Immature natural killer cell (primary cell): ENCODE data around the gene MOGAT2. TPM values are rescaled to one million over a fixed set of nuclear protein-coding genes. Genes with fewer than 3 reads are reported as not detected.

Source experiments
- DNase-seq, 3 donors: peaks; one replicate each; pipeline ENCODE4 v3.0.0; 2022; ENCODE audit warnings: mixed read lengths in 1 of 3
- H3K27ac Mint-ChIP-seq, 6 donors: one replicate each; pipeline ENCODE4 v1.8.0; 2020; ENCODE audit warnings: mixed read lengths in 6 of 6, mild to moderate bottlenecking in 5 of 6, inconsistent platforms in 4 of 6, moderate library complexity in 3 of 6
- H3K27me3 Mint-ChIP-seq, 3 donors: one replicate each; pipeline ENCODE4 v1.8.0; 2020 to 2021; ENCODE audit warnings: low read depth in 3 of 3, mild to moderate bottlenecking in 3 of 3, mixed read lengths in 3 of 3, moderate library complexity in 3 of 3, inconsistent platforms in 1 of 3
- H3K36me3 Mint-ChIP-seq, 3 donors: one replicate each; pipeline ENCODE4 v1.8.0; 2020; ENCODE audit warnings: mixed read lengths in 3 of 3, inconsistent platforms in 2 of 3, mild to moderate bottlenecking in 2 of 3
- H3K4me1 Mint-ChIP-seq, 2 donors: one replicate each; pipeline ENCODE4 v1.8.0; 2020; ENCODE audit warnings: inconsistent platforms in 2 of 2, mild to moderate bottlenecking in 2 of 2, mixed read lengths in 2 of 2, moderate library complexity in 1 of 2
- H3K4me3 Mint-ChIP-seq, 5 donors: one replicate each; pipeline ENCODE4 v1.8.0; 2020; ENCODE audit warnings: mild to moderate bottlenecking in 5 of 5, mixed read lengths in 5 of 5, inconsistent platforms in 3 of 5, moderate library complexity in 3 of 5
- H3K9me3 Mint-ChIP-seq, 6 donors: one replicate each; pipeline ENCODE4 v1.8.0; 2020; ENCODE audit warnings: mild to moderate bottlenecking in 6 of 6, mixed read lengths in 6 of 6, inconsistent platforms in 4 of 6, moderate library complexity in 3 of 6
- polyA plus RNA-seq, 3 donors: library from polyadenylated mRNA; unstranded; fragments of 300-500 nt; fragmentation: Illumina TruSeq; gene quantifications; one replicate each; pipeline ENCODE4 v1.2.3, GENCODE V29; 2021

The MOGAT2 gene
- polyA plus RNA-seq, 3 donors from 2014 or later, result not detected

GRCh38 chr11:75757651-75758050 is 40.0 kb downstream of the MOGAT2 start:
- H3K9me3 Mint-ChIP-seq, result peaks cover 0 to 5% (median 0%) of the 10 kb centered on the region in 6 donors
- no peaks in the 10 kb centered on the region for H3K36me3 Mint-ChIP-seq
- H3K4me3 Mint-ChIP-seq, result no peak overlapping the region
- H3K4me1 Mint-ChIP-seq, result no peaks in the 10 kb centered on the region
- no peak overlapping the region for H3K27ac Mint-ChIP-seq
- peaks cover 2 to 5% (median 2%) of the 10 kb centered on the region in 3 donors for H3K27me3 Mint-ChIP-seq
- no peak for DNase-seq

DNA sequence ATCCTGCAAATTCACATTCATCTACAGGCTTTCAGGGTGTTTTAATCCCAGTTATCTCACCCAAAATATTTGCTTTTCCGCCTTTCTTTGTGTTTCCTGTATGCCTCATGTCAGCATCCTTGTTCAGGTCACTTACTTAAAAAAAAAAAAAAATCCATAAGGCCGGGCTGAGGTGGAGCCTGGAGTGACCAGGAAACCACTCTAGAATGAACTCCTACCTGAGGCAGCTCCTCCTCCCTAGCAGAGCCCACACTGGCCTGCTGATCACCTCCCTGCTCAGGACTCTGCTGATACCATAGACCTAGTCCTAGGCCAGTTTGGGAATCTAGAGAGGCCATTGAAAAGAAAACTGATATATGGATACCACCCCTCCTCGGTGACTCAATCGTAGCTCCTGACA is 42.2 kb downstream of the MOGAT2 start:
- H3K36me3 Mint-ChIP-seq, result no peaks in the 10 kb centered on the region
- peaks cover 2 to 6% (median 5%) of the 10 kb centered on the region in 3 donors for H3K27me3 Mint-ChIP-seq
- H3K4me3 Mint-ChIP-seq, result no peak overlapping the region
- no peaks in the 10 kb centered on the region for H3K4me1 Mint-ChIP-seq
- H3K27ac Mint-ChIP-seq, result no peak overlapping the region
- H3K9me3 Mint-ChIP-seq, result peaks cover 0 to 5% (median 0%) of the 10 kb centered on the region in 6 donors
- DNase-seq, result no peak

DNA sequence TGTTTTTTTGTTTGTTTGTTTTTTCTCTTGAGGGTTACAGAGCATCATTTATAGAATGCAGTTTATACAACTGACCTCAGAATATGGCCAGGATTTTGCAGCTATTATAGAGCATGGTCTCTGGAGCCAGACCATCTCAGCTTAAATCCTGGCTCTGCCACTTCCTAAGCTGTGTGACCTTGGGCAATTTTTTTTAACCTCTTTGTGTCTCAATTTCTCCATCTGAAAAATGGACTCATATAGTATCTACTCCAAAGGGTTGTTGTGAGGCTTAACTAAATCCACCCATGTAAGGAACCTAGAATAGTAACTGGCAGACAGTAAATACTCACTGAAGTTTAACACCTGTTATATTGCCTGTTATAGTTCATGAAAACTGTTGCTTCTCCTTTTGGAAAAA is 42.6 kb downstream of the MOGAT2 start:
- H3K9me3 Mint-ChIP-seq, result peaks cover 0 to 4% (median 0%) of the 10 kb centered on the region in 6 donors
- no peak for DNase-seq
- peaks cover 2 to 6% (median 5%) of the 10 kb centered on the region in 3 donors for H3K27me3 Mint-ChIP-seq
- no peaks in the 10 kb centered on the region for H3K36me3 Mint-ChIP-seq
- no peaks in the 10 kb centered on the region for H3K4me1 Mint-ChIP-seq
- no peak overlapping the region for H3K4me3 Mint-ChIP-seq
- H3K27ac Mint-ChIP-seq, result no peak overlapping the region

DNA sequence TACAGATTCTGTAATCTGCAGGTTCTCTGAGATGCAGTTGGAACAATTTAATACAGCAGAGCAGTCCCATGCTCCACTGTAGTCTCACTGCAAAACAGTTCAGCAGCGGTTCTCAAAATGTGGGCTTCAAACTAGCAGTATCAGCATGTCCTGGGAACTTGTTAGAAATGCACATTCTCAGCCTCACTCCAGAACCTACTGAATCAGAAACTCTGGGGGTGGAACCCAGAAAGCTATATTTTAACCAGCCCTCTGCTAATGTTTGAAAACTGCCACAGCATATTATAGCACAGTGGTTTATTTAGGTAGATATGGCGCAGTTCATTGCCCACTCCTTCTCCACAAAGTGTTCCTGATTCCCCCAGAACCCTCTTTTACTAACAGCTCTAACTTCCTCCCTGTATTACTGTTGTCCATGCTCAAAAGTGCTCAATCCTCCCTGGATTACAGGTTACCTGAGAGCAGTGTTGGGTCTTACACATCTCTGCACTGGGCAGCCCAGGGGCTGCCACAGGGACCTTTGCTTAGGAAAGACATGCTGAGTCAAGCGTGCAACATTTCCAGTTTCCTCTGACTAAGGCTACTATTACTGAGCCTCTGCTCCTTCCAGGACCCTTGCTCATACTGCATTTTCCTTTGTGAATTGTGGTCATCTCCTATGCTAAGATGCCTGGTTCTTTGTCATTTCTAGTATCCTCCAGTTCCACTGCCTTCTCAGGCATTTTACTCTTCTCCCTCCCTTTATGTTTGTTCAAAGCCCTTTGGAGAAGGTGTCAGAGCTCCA is 43.3 kb downstream of the MOGAT2 start:
- Mint-ChIP-seq H3K4me3 (no peak overlapping the region), H3K36me3 (no peaks in the 10 kb centered on the region), H3K9me3 (peaks cover 0 to 2% (median 0%) of the 10 kb centered on the region in 6 donors), H3K27ac (no peak overlapping the region), H3K4me1 (no peaks in the 10 kb centered on the region), H3K27me3 (peaks cover 2 to 6% (median 3%) of the 10 kb centered on the region in 3 donors)
- no peak for DNase-seq

- DNase-seq, result no peak
- H3K27ac Mint-ChIP-seq, result no peak overlapping the region
- H3K4me3 Mint-ChIP-seq, result no peak overlapping the region
- H3K36me3 Mint-ChIP-seq, result no peaks in the 10 kb centered on the region
- peaks cover 0 to 2% (median 0%) of the 10 kb centered on the region in 6 donors for H3K9me3 Mint-ChIP-seq
- peaks cover 0 to under 1% of the 10 kb centered on the region in 2 donors for H3K4me1 Mint-ChIP-seq
- H3K27me3 Mint-ChIP-seq, result peaks cover 0 to 7% (median 1%) of the 10 kb centered on the region in 3 donors
Measured at GRCh38 chr11:75762158-75762557, 44.5 kb downstream of the MOGAT2 start.

DNA sequence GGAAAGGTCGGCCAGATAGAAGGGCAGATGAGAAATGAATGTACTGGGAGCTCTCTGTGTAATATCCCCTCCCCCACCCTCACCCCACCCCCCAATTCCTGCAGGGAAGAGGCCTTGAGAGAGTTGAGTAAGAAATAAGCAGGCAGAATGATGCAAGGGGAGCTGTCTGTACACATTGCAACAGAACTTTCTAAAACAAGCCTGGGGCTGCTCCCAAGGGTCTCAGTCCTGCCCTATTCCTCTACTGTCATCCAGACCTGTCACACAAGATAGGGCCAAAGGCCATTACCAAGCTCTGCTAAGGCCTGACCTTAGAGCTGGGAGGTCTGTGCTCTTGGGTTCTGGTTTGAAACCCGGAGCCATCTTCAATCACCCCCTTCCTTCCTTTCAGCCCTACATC is 45.2 kb downstream of the MOGAT2 start:
- Mint-ChIP-seq H3K27ac (no peak overlapping the region), H3K27me3 (peaks cover 3 to 9% (median 6%) of the 10 kb centered on the region in 3 donors), H3K9me3 (no peaks in the 10 kb centered on the region), H3K36me3 (no peaks in the 10 kb centered on the region), H3K4me1 (peaks cover 0 to 5% of the 10 kb centered on the region in 2 donors), H3K4me3 (no peak overlapping the region)
- no peak for DNase-seq

GRCh38 chr11:75763846-75764245 is 46.2 kb downstream of the MOGAT2 start:
- Mint-ChIP-seq H3K4me1 (peaks cover 0 to 8% of the 10 kb centered on the region in 2 donors), H3K4me3 (no peak overlapping the region), H3K9me3 (no peaks in the 10 kb centered on the region), H3K27ac (no peak overlapping the region), H3K27me3 (peaks cover 3 to 13% (median 8%) of the 10 kb centered on the region in 3 donors), H3K36me3 (no peaks in the 10 kb centered on the region)
- no peak for DNase-seq

DNA sequence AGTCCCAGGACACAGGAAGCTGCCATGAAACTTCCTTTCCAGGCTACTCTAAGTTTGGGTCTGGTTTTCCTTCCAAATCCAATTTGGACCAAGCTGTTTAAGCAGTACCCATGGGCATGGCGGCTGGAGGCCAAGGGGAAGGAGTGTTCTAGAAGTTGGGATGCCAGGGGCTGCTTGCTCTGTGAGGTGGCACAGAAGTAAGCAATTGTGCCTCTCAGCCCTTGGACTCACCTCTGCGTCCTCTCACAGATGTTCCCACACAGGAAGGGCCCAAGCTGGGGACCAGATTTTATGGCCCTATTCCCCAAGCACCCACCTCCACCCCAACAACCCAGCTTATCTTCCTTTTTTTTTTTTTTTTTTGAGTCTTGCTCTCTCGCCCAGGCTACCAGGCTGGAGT is 47.5 kb downstream of the MOGAT2 start:
- no peak overlapping the region for H3K27ac Mint-ChIP-seq
- no peaks in the 10 kb centered on the region for H3K36me3 Mint-ChIP-seq
- no peak overlapping the region for H3K4me3 Mint-ChIP-seq

GRCh38 chr11:75766443-75767227 is 49.0 kb downstream of the MOGAT2 start:
- Mint-ChIP-seq H3K4me3 (no peak overlapping the region), H3K9me3 (no peaks in the 10 kb centered on the region), H3K27ac (peak overlapping the region in 1 of 6 donors; percentile 35), H3K36me3 (no peaks in the 10 kb centered on the region), H3K27me3 (peaks cover 8 to 16% (median 10%) of the 10 kb centered on the region in 3 donors), H3K4me1 (peaks cover 0 to 10% of the 10 kb centered on the region in 2 donors)
- DNase-seq, result no peak

More for the DNA sequence above, 47.5 kb downstream of the MOGAT2 start:
- Mint-ChIP-seq H3K27me3 (peaks cover 7 to 16% (median 8%) of the 10 kb centered on the region in 3 donors), H3K9me3 (no peaks in the 10 kb centered on the region), H3K4me1 (peaks cover 0 to 10% of the 10 kb centered on the region in 2 donors)
- DNase-seq, result no peak

DNA sequence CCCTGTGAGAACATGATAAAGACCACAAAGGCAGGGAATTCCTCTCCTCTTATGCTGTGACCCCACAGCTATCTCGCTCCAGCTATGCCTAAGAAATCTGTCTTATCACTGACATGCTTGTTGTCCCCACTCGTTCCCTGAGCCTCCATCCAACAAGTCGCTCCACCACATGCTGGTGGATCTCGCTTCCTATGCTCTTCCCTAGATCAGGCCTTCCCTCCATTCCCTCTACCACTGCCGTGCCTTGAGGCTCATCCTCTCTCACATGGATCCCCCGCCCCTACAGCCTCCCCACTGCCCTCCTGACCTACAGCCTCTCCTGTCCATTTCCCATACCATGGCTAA is 49.6 kb downstream of the MOGAT2 start:
- Mint-ChIP-seq H3K9me3 (no peaks in the 10 kb centered on the region), H3K27ac (peak overlapping the region in 3 of 6 donors; percentile 33 to 37 (median 35)), H3K36me3 (no peaks in the 10 kb centered on the region), H3K4me1 (peaks cover 0 to 10% of the 10 kb centered on the region in 2 donors), H3K27me3 (peaks cover 8 to 16% (median 10%) of the 10 kb centered on the region in 3 donors), H3K4me3 (peak overlapping the region in 2 of 5 donors; percentile 27 to 34)
- DNase-seq, result no peak

GRCh38 chr11:75767793-75768111 is 50.1 kb downstream of the MOGAT2 start:
- H3K9me3 Mint-ChIP-seq, result no peaks in the 10 kb centered on the region
- peak overlapping the region in 4 of 5 donors; percentile 64 to 76 (median 72) for H3K4me3 Mint-ChIP-seq
- DNase-seq, result no peak
- H3K27ac Mint-ChIP-seq, result peak overlapping the region in 2 of 6 donors; percentile 33 to 35
- no peaks in the 10 kb centered on the region for H3K36me3 Mint-ChIP-seq
- H3K4me1 Mint-ChIP-seq, result peaks cover 0 to 10% of the 10 kb centered on the region in 2 donors
- H3K27me3 Mint-ChIP-seq, result peaks cover 8 to 16% (median 10%) of the 10 kb centered on the region in 3 donors

- Mint-ChIP-seq H3K4me1 (peaks cover 0 to 10% of the 10 kb centered on the region in 2 donors), H3K9me3 (no peaks in the 10 kb centered on the region), H3K27ac (peak within 1 kb of the TSS in 2 of 6 donors; percentile 33 to 35), H3K27me3 (peaks cover 7 to 16% (median 8%) of the 10 kb centered on the region in 3 donors), H3K4me3 (peak within 1 kb of the TSS; percentile 64 to 78 (median 75)), H3K36me3 (no peaks in the 10 kb centered on the region)
- peak; percentile 56 to 67 (median 64) for DNase-seq
Measured at GRCh38 chr11:75768112-75768908, 50.7 kb downstream of the MOGAT2 start, which contains the start of gene DGAT2. Gene DGAT2 (plus strand): TSS chr11:75768778. CDS start chr11:75768992, 214 bp downstream.
